ENCODE data around the gene IFIT2. TPM values are rescaled to one million over a fixed set of nuclear protein-coding genes. Genes with fewer than 3 reads are reported as not detected.

IFIT2 gene
- polyA plus RNA-seq, 1 donor, result 3.7 TPM

Other genes with a start within 250 kb of the IFIT2 start
- 4.2 TPM for gene CH25H, start 94.7 kb upstream of the IFIT2 start, polyA plus RNA-seq
- gene LIPA, start 50.3 kb upstream of the IFIT2 start, polyA plus RNA-seq, result 194 TPM
- 24.0 TPM for gene IFIT3, start 26.0 kb downstream of the IFIT2 start, polyA plus RNA-seq
- 0.34 TPM for gene IFIT1B, start 76.0 kb downstream of the IFIT2 start, polyA plus RNA-seq
- 7.9 TPM for gene IFIT1, start 90.6 kb downstream of the IFIT2 start, polyA plus RNA-seq
- 13.3 TPM for gene IFIT5, start 112.5 kb downstream of the IFIT2 start, polyA plus RNA-seq
- 1.1 TPM for gene SLC16A12, start 233.5 kb downstream of the IFIT2 start, polyA plus RNA-seq